DOHH2 (cell line): ENCODE results near the gene PMM2.

Experiments
- EZH2phosphoT487 ChIP-seq: fragments of 200-600 bp; sonication (generic); IDR thresholded peaks from 2 replicates; pipeline ENCODE4 v1.6.1; 2017; ENCODE audit warnings: borderline replicate concordance, mild to moderate bottlenecking, antibody characterized with exemption, low read length, moderate library complexity, mixed read lengths
- TF ChIP-seq, protein P1 (sequence below): fragments of 200-600 bp; sonication (generic); IDR thresholded peaks from one replicate; pipeline ENCODE4 v1.5.1; 2014; ENCODE audit warnings: antibody characterized with exemption, mild to moderate bottlenecking, low read depth, low read length; ENCODE audit not compliant: poor library complexity, severe bottlenecking

- TF ChIP-seq, protein P1, sequence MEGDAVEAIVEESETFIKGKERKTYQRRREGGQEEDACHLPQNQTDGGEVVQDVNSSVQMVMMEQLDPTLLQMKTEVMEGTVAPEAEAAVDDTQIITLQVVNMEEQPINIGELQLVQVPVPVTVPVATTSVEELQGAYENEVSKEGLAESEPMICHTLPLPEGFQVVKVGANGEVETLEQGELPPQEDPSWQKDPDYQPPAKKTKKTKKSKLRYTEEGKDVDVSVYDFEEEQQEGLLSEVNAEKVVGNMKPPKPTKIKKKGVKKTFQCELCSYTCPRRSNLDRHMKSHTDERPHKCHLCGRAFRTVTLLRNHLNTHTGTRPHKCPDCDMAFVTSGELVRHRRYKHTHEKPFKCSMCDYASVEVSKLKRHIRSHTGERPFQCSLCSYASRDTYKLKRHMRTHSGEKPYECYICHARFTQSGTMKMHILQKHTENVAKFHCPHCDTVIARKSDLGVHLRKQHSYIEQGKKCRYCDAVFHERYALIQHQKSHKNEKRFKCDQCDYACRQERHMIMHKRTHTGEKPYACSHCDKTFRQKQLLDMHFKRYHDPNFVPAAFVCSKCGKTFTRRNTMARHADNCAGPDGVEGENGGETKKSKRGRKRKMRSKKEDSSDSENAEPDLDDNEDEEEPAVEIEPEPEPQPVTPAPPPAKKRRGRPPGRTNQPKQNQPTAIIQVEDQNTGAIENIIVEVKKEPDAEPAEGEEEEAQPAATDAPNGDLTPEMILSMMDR: no peak
- TF ChIP-seq EZH2phosphoT487: no peak
Observed at GRCh38 chr16:8849411-8850011, 51.9 kb downstream of the PMM2 start.
